Vagina (tissue), 2 donors: ENCODE results near the gene TNFRSF8. TPM values are rescaled to one million over a fixed set of nuclear protein-coding genes. Genes with fewer than 3 reads are reported as not detected.

Experiments
- DNase-seq, 2 donors: peaks; one replicate each; pipeline ENCODE4 v3.0.0-alpha.2; 2017; ENCODE audit errors: extremely low spot score in 2 of 2
- H3K27ac ChIP-seq: fragments of 200-600 bp; sonication (generic); one replicate; pipeline ENCODE4 v1.5.1; 2019
- H3K27me3 ChIP-seq: fragments of 200-600 bp; sonication (generic); one replicate; pipeline ENCODE4 v1.5.1; 2019
- H3K36me3 ChIP-seq, 2 donors: fragments of 200-600 bp; sonication (generic); one replicate each; pipeline ENCODE4 v1.5.1; 2017 to 2019
- H3K4me1 ChIP-seq: fragments of 200-600 bp; sonication (generic); one replicate; pipeline ENCODE4 v1.5.1; 2019
- H3K4me3 ChIP-seq, 2 donors: fragments of 200-600 bp; sonication (generic); 1 replicate in 1 of 2; 2 replicates in 1 of 2; pipeline ENCODE4 v1.5.1; 2016 to 2019
- H3K9me3 ChIP-seq: fragments of 200-600 bp; sonication (generic); one replicate; pipeline ENCODE4 v1.5.1; 2019
- CTCF ChIP-seq, 3 experiments: fragments of 450-650 bp in 2 of 3; fragments of 200-600 bp in 1 of 3; sonication (generic) in 1 of 3; IDR thresholded peaks; one replicate each; pipeline ENCODE4 v1.5.1; 2017 to 2019; ENCODE audit warnings: antibody characterized with exemption in 3 of 3, mild to moderate bottlenecking in 2 of 3, moderate library complexity in 2 of 3
- POLR2A ChIP-seq, 2 donors: fragments of 450-650 bp; IDR thresholded peaks; one replicate each; pipeline ENCODE4 v1.6.1; 2017; ENCODE audit warnings: antibody characterized with exemption in 2 of 2, mild to moderate bottlenecking in 2 of 2, moderate library complexity in 2 of 2
- POLR2AphosphoS5 ChIP-seq, 2 donors: sonication (generic); formaldehyde crosslinking; IDR thresholded peaks; one replicate each; pipeline ENCODE4 v1.9.0; 2017; ENCODE audit warnings: antibody characterized with exemption in 2 of 2, mild to moderate bottlenecking in 2 of 2, low read depth in 1 of 2; ENCODE audit not compliant: insufficient read depth in 1 of 2
- intact Hi-C: fragments of 100-400 bp; cut with DNase I; formaldehyde crosslinking; loops from one replicate; pipeline ENCODE4 v1.15.1; 2023
- total RNA-seq: library from RNA; depleted of rRNA; stranded (reverse); fragments of >200 nt; gene quantifications from one replicate; pipeline ENCODE4 v1.2.3, GENCODE V29; 2016

TNFRSF8 gene
- total RNA-seq, 1 donor from 2014 or later, result 1.2 TPM

GRCh38 chr1:12064073-12064969 is 1.2 kb downstream of the TNFRSF8 start:
- TF ChIP-seq POLR2AphosphoS5 (IDR thresholded peaks at IDR 0.05; ENCODE audit: insufficient read depth in 1 of 2, low read depth in 1 of 2) (no peak), POLR2A (IDR thresholded peaks at IDR 0.05) (no peak), CTCF (IDR thresholded peaks at IDR 0.05) (no peak)
- Histone ChIP-seq H3K4me1 (peaks cover 18% of the 10 kb centered on the region), H3K36me3 (no peaks in the 10 kb centered on the region), H3K27ac (no peak overlapping the region), H3K27me3 (peaks cover 10% of the 10 kb centered on the region), H3K4me3 (no peak overlapping the region), H3K9me3 (no peaks in the 10 kb centered on the region)
- DNase-seq, result no peak
- intact Hi-C loops, result no loop called here

GRCh38 chr1:12065872-12066271 is 2.8 kb downstream of the TNFRSF8 start:
- Histone ChIP-seq H3K27me3 (peaks cover 10% of the 10 kb centered on the region), H3K4me1 (peaks cover 18% of the 10 kb centered on the region), H3K9me3 (no peaks in the 10 kb centered on the region), H3K27ac (no peak overlapping the region), H3K4me3 (no peak overlapping the region), H3K36me3 (no peaks in the 10 kb centered on the region)
- TF ChIP-seq POLR2A (IDR thresholded peaks at IDR 0.05) (no peak), POLR2AphosphoS5 (IDR thresholded peaks at IDR 0.05; ENCODE audit: insufficient read depth in 1 of 2, low read depth in 1 of 2) (no peak), CTCF (IDR thresholded peaks at IDR 0.05) (no peak)
- DNase-seq, result no peak
- intact Hi-C loops, result no loop called here

GRCh38 chr1:12067900-12068821 is 5.1 kb downstream of the TNFRSF8 start:
- Histone ChIP-seq H3K27me3 (peaks cover 10% of the 10 kb centered on the region), H3K27ac (no peak overlapping the region), H3K4me3 (peak overlapping the region in 1 of 2 donors; percentile 10), H3K36me3 (no peaks in the 10 kb centered on the region), H3K4me1 (peaks cover 15% of the 10 kb centered on the region), H3K9me3 (no peaks in the 10 kb centered on the region)
- TF ChIP-seq POLR2AphosphoS5 (IDR thresholded peaks at IDR 0.05; ENCODE audit: insufficient read depth in 1 of 2, low read depth in 1 of 2) (no peak), CTCF (IDR thresholded peaks at IDR 0.05) (no peak), POLR2A (IDR thresholded peaks at IDR 0.05) (no peak)
- DNase-seq, result no peak
- intact Hi-C loops, result no loop called here

GRCh38 chr1:12069623-12070244 is 6.6 kb downstream of the TNFRSF8 start:
- H3K9me3 ChIP-seq, result no peaks in the 10 kb centered on the region
- TF ChIP-seq POLR2A (IDR thresholded peaks at IDR 0.05), result no peak
- no peak for TF ChIP-seq CTCF (IDR thresholded peaks at IDR 0.05)
- TF ChIP-seq POLR2AphosphoS5 (IDR thresholded peaks at IDR 0.05; ENCODE audit: insufficient read depth in 1 of 2, low read depth in 1 of 2), result no peak
- no peak overlapping the region for H3K4me3 ChIP-seq
- no peak overlapping the region for H3K27ac ChIP-seq
- H3K4me1 ChIP-seq, result peaks cover 8% of the 10 kb centered on the region
- H3K27me3 ChIP-seq, result no peaks in the 10 kb centered on the region
- H3K36me3 ChIP-seq, result no peaks in the 10 kb centered on the region
- intact Hi-C loops, result no loop called here
- no peak for DNase-seq
